CD4-positive, alpha-beta T cell (primary cell): ENCODE data around the gene PLCG2. TPM values are rescaled to one million over a fixed set of nuclear protein-coding genes. Genes with fewer than 3 reads are reported as not detected.

Experiments used
- ATAC-seq: fragments of 200-7000 bp; cut with Tn5 transposase; one replicate; pipeline ENCODE4 v1.10.0; 2022; ENCODE audit warnings: mild to moderate bottlenecking; ENCODE audit not compliant: poor library complexity
- CTCF ChIA-PET: fragments of 350-600 bp; sonication (Branson Sonifier 250); formaldehyde crosslinking; loops from one replicate; lab custom pipeline; 2021; ENCODE audit warnings: antibody characterized with exemption, inconsistent platforms; lab: Charles Lee
- POLR2A ChIA-PET: fragments of 350-600 bp; sonication (Branson Sonifier 250); formaldehyde crosslinking; loops from one replicate; lab custom pipeline; 2021; ENCODE audit warnings: antibody characterized with exemption, inconsistent platforms; lab: Charles Lee
- DNase-seq, 14 experiments: peaks; one replicate each; pipeline ENCODE4 v3.0.0-alpha.2; 2013 to 2020; ENCODE audit warnings: mixed read lengths in 2 of 14
- H3K27ac ChIP-seq, 2 donors: one replicate each; pipeline versions ENCODE4 v1.5.1 to v1.7.0; 2013; ENCODE audit warnings: low read length in 2 of 2, low read depth in 1 of 2, mild to moderate bottlenecking in 1 of 2
- H3K27me3 ChIP-seq, 2 experiments: 1 replicate in 1 of 2; 2 replicates in 1 of 2; pipeline versions ENCODE4 v1.6.1 to v1.7.0; 2013; ENCODE audit warnings: low read length in 2 of 2, control low read depth in 1 of 2, mild to moderate bottlenecking in 1 of 2, moderate library complexity in 1 of 2; ENCODE audit not compliant: insufficient read depth in 2 of 2, control insufficient read depth in 1 of 2
- H3K36me3 ChIP-seq: one replicate; pipeline ENCODE4 v1.6.1; 2013; ENCODE audit warnings: low read length, control low read depth; ENCODE audit not compliant: insufficient read depth
- H3K4me1 ChIP-seq: one replicate; pipeline ENCODE4 v1.6.1; 2013; ENCODE audit warnings: low read length, control low read depth; ENCODE audit not compliant: insufficient read depth
- H3K4me3 ChIP-seq: one replicate; pipeline ENCODE4 v1.5.1; 2013; ENCODE audit warnings: mild to moderate bottlenecking, low read length, moderate library complexity
- H3K9me3 ChIP-seq, 2 experiments: 1 replicate in 1 of 2; 2 replicates in 1 of 2; pipeline versions ENCODE4 v1.6.1 to v1.7.0; 2013; ENCODE audit warnings: low read length in 2 of 2, mild to moderate bottlenecking in 2 of 2, control low read depth in 1 of 2, moderate library complexity in 1 of 2; ENCODE audit not compliant: control insufficient read depth in 1 of 2, insufficient read depth in 1 of 2
- H3K27ac Mint-ChIP-seq: one replicate; pipeline ENCODE4 v1.8.0; 2020; ENCODE audit warnings: mixed read lengths
- H3K27me3 Mint-ChIP-seq: one replicate; pipeline ENCODE4 v1.8.0; 2021; ENCODE audit warnings: mixed read lengths
- H3K36me3 Mint-ChIP-seq: one replicate; pipeline ENCODE4 v1.8.0; 2021; ENCODE audit warnings: low read depth, mixed read lengths
- H3K4me1 Mint-ChIP-seq: one replicate; pipeline ENCODE4 v1.8.0; 2021; ENCODE audit warnings: low read depth, mixed read lengths
- H3K4me3 Mint-ChIP-seq: one replicate; pipeline ENCODE4 v1.8.0; 2020; ENCODE audit warnings: mild to moderate bottlenecking, mixed read lengths
- H3K9me3 Mint-ChIP-seq: one replicate; pipeline ENCODE4 v1.8.0; 2020; ENCODE audit warnings: mixed read lengths
- intact Hi-C, 2 experiments: fragments of 100-400 bp; cut with DNase I in 1 of 2; cut with micrococcal nuclease in 1 of 2; formaldehyde crosslinking; loops; one replicate each; pipeline versions ENCODE4 v1.15.1 to v1.9.0; 2023 to 2025; cut with DNase I, micrococcal nuclease
- total RNA-seq, 174 experiments: library from RNA in 2 of 174; stranded (reverse) in 2 of 174; gene quantifications; one replicate each; pipeline ENCODE4 v1.2.3 and lab custom pipeline; 2021 to 2026
- TF ChIP-seq, protein P1 (sequence below): fragments of 200-600 bp; IDR thresholded peaks from one replicate; pipeline ENCODE4 v1.8.0; 2022; ENCODE audit warnings: antibody characterized with exemption, mild to moderate bottlenecking

Gene PLCG2
- total RNA-seq, 2 experiments from 2014 or later: 0.92 to 1.5 TPM

DNA sequence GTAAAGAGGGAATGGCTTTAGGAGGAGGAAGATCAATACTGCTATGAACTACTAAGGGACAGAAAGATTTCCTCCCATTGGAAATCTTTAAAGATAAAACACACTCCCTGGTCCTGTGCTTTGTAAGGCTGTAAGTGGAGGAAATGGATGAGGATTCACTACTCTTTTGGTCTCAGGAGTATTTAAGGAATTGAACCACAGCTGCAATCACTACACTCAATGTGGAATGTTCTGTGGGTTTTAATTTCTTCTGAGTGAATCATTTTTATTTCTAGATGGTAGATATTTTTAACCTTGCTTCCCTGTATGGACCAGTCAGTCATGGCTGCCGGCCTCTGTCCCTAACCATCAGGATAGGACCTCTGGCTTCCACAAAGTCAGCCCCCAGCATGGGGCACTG is 166.6 kb downstream of the PLCG2 start:
- Mint-ChIP-seq H3K4me3 (no peak overlapping the region), H3K9me3 (no peaks in the 10 kb centered on the region), H3K4me1 (no peaks in the 10 kb centered on the region), H3K36me3 (no peaks in the 10 kb centered on the region), H3K27ac (no peak overlapping the region), H3K27me3 (no peaks in the 10 kb centered on the region)
- Histone ChIP-seq H3K36me3 (no peaks in the 10 kb centered on the region), H3K27me3 (no peaks in the 10 kb centered on the region), H3K4me1 (no peaks in the 10 kb centered on the region), H3K4me3 (no peak overlapping the region), H3K27ac (no peak overlapping the region), H3K9me3 (no peaks in the 10 kb centered on the region)
- POLR2A ChIA-PET: no interaction called here
- TF ChIP-seq, protein P1, sequence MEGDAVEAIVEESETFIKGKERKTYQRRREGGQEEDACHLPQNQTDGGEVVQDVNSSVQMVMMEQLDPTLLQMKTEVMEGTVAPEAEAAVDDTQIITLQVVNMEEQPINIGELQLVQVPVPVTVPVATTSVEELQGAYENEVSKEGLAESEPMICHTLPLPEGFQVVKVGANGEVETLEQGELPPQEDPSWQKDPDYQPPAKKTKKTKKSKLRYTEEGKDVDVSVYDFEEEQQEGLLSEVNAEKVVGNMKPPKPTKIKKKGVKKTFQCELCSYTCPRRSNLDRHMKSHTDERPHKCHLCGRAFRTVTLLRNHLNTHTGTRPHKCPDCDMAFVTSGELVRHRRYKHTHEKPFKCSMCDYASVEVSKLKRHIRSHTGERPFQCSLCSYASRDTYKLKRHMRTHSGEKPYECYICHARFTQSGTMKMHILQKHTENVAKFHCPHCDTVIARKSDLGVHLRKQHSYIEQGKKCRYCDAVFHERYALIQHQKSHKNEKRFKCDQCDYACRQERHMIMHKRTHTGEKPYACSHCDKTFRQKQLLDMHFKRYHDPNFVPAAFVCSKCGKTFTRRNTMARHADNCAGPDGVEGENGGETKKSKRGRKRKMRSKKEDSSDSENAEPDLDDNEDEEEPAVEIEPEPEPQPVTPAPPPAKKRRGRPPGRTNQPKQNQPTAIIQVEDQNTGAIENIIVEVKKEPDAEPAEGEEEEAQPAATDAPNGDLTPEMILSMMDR: no peak
- CTCF ChIA-PET: no interaction called here
- intact Hi-C loops: no loop called here
- ATAC-seq (no peak), DNase-seq (no peak)

DNA sequence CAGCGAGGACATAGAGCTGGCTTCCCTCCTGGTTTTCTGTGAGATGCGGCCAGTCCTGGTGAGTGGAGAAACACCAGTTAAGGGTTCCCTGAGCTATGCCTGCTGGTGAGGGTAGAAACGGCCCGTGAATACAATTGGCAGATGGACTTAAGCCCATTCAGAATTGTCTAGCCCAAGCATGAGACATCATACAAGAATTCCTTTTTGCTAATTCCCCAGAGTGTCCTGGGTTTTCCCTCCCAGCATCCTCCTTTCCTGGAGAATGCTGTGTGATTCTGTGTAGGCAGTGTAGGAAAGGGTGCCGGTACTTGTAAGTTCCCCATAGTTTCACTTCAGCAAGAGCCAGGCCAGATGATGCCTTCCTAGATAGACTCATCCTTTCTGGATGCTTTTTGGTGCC is 167.1 kb downstream of the PLCG2 start:
- H3K4me3 Mint-ChIP-seq: no peak overlapping the region
- Histone ChIP-seq H3K36me3 (no peaks in the 10 kb centered on the region), H3K27me3 (no peaks in the 10 kb centered on the region), H3K4me3 (no peak overlapping the region), H3K9me3 (peaks cover 0 to 4% of the 10 kb centered on the region in 2 experiments), H3K27ac (no peak overlapping the region), H3K4me1 (no peaks in the 10 kb centered on the region)
- H3K27ac Mint-ChIP-seq: no peak overlapping the region
- CTCF ChIA-PET: interaction anchor here (1.0 kb wide), 1 partner anchor 284 kb away, joined by 3 read pairs; no protein-coding TSS in a partner anchor
- H3K4me1 Mint-ChIP-seq: no peaks in the 10 kb centered on the region
- intact Hi-C loops: no loop called here
- no peaks in the 10 kb centered on the region for H3K36me3 Mint-ChIP-seq
- H3K27me3 Mint-ChIP-seq: no peaks in the 10 kb centered on the region
- no peak for ATAC-seq
- no peaks in the 10 kb centered on the region for H3K9me3 Mint-ChIP-seq
- POLR2A ChIA-PET: no interaction called here
- TF ChIP-seq, protein P1: no peak
- no peak for DNase-seq

DNA sequence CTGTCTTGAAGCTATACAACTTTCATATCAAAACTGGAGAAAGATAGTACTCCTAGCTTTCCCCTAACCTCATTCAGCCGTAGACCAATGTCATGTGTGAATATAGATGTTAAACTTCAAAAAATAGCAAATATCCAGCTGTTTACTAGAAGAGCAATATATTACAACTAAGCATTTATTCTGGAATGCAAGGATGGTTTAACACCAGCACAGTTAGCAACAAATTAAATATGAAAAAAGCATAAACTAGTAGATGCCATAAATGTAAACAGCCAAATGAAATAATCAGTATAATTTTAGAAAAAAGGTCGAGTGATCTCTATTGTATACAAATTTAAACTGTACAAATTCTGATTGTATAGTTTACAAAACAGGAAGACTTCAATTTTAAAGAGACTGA is 172.5 kb downstream of the PLCG2 start:
- TF ChIP-seq, protein P1: no peak
- no peak overlapping the region for H3K27ac Mint-ChIP-seq
- peaks cover 5% of the 10 kb centered on the region for H3K9me3 Mint-ChIP-seq
- H3K4me1 Mint-ChIP-seq: no peaks in the 10 kb centered on the region
- H3K4me1 ChIP-seq: no peaks in the 10 kb centered on the region
- no peak for DNase-seq
- H3K27ac ChIP-seq: no peak overlapping the region
- H3K9me3 ChIP-seq: peaks cover 0 to 7% of the 10 kb centered on the region in 2 experiments
- ChIA-PET CTCF (interaction anchor here (0.6 kb wide), 1 partner anchor 12 kb away, joined by 3 read pairs; no protein-coding TSS in a partner anchor), POLR2A (no interaction called here)
- no peaks in the 10 kb centered on the region for H3K27me3 ChIP-seq
- H3K4me3 Mint-ChIP-seq: no peak overlapping the region
- no peak overlapping the region for H3K4me3 ChIP-seq
- no peaks in the 10 kb centered on the region for H3K36me3 ChIP-seq
- no peak for ATAC-seq
- H3K27me3 Mint-ChIP-seq: no peaks in the 10 kb centered on the region
- intact Hi-C loops: no loop called here
- no peaks in the 10 kb centered on the region for H3K36me3 Mint-ChIP-seq
